AG04449 (cell line): ENCODE results near the gene LZTR1.

Source experiments
- CTCF ChIA-PET: fragments of 350-600 bp; formaldehyde crosslinking; extraction: SDS; loops from one replicate; lab custom pipeline; 2021; ENCODE audit warnings: antibody characterized with exemption; lab: Yijun Ruan, JAX
- POLR2A ChIA-PET: fragments of 400-600, 350-600 bp; formaldehyde crosslinking; extraction: SDS; loops from one replicate; lab custom pipeline; 2020; ENCODE audit warnings: antibody characterized with exemption, inconsistent platforms; lab: Yijun Ruan, JAX
- DNase-seq: peaks from one replicate; pipeline ENCODE4 v3.0.0-alpha.2; 2010; ENCODE audit warnings: low read depth, low spot score
- H3K4me3 ChIP-seq: 2 replicates; pipeline ENCODE4 v1.5.1; 2011; ENCODE audit warnings: low read depth, mild to moderate bottlenecking, control low read depth, low read length
- TF ChIP-seq, protein P1 (sequence below): IDR thresholded peaks from one replicate; pipeline ENCODE4 v1.5.1; 2011; ENCODE audit warnings: mild to moderate bottlenecking, moderate library complexity, low read length, control low read depth, inconsistent platforms; ENCODE audit not compliant: insufficient read depth; ENCODE audit errors: missing control alignments

LZTR1 gene

DNA sequence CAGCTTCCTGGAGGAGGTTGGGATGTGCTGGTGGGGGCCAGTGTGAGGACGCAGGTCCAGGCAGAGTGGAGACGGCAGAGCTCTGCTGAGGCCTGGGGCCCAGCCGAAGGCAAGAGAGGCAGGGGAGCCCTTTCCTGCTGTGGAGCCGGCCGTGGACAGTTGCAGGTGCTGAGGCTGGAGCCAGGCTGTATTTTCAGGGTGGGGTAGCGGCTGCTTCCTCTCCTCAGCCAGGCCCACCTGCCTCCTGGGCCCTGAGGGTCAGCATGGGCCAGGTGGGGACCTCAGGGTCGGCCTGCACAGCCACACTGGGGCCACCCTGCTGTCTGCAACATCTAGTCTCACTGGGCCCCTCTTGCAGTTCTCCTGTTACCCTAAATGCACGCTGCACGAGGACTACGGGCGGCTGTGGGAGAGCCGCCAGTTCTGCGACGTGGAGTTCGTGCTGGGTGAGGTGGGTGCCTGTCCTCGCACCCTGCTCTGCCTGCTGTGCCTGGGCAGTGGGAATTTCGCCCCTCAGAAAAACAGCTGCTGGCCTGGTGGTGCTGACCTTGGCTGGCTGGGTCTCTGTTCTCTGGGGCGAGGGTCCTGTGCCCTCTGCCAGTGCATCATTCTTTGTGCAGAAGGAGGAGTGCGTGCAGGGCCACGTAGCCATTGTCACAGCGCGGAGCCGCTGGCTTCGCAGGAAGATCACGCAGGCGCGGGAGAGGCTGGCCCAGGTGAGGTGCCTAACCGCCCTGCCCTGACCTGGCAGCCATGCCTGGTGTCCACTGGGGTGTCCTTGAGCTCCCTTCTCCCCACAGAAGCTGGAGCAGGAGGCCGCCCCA is 11.4 kb downstream of the LZTR1 start:
- ChIA-PET POLR2A (interaction anchor here (2.3 kb wide), 1 partner anchor 9 kb away, joined by 7 read pairs; the partner anchor contains the start of gene THAP7), CTCF (interaction anchor here (0.8 kb wide), 1 partner anchor 11 kb away, joined by 3 read pairs; the partner anchor contains the start of gene LZTR1)
- TF ChIP-seq, protein P1, sequence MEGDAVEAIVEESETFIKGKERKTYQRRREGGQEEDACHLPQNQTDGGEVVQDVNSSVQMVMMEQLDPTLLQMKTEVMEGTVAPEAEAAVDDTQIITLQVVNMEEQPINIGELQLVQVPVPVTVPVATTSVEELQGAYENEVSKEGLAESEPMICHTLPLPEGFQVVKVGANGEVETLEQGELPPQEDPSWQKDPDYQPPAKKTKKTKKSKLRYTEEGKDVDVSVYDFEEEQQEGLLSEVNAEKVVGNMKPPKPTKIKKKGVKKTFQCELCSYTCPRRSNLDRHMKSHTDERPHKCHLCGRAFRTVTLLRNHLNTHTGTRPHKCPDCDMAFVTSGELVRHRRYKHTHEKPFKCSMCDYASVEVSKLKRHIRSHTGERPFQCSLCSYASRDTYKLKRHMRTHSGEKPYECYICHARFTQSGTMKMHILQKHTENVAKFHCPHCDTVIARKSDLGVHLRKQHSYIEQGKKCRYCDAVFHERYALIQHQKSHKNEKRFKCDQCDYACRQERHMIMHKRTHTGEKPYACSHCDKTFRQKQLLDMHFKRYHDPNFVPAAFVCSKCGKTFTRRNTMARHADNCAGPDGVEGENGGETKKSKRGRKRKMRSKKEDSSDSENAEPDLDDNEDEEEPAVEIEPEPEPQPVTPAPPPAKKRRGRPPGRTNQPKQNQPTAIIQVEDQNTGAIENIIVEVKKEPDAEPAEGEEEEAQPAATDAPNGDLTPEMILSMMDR, result no peak
- H3K4me3 ChIP-seq, result no peak overlapping the region
- DNase-seq, result no peak

DNA sequence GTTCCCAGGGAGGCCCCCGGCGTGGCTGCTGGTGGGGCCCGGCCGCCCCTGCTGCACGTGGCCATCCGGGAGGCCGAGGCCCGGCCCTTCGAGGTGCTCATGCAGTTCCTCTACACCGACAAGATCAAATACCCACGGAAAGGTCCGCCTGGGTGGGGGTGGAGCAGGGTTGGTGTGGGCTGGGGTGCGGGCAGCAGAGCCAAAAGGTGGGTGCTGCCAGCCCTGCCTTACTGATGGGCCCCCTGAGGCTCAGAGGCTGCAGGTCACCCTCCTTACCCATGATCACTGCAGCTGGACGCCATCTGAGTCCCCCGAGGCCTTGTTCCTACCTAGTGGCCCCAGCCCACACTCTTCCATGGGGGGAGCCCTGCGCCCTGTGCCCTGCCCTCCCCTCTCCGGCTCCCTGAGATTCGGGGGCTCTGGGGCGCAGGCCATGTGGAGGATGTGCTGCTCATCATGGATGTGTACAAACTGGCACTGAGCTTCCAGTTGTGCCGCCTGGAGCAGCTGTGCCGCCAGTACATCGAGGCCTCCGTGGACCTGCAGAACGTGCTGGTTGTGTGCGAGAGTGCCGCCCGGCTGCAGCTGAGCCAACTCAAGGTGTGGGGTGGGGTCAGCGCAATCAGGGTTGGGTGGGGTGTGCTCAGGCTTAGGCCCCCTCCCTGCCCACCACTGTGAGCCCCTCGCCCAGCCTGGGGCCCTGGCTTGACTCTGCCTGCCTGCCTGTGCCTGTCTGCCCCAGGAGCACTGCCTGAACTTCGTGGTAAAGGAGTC is 12.2 kb downstream of the LZTR1 start:
- TF ChIP-seq, protein P1, result no peak
- no peak overlapping the region for H3K4me3 ChIP-seq
- no peak for DNase-seq
- ChIA-PET CTCF (interaction anchor here (0.8 to 2.0 kb wide), 2 partner anchors 12 to 108 kb away, joined by 3 to 5 read pairs; partner anchors contain the start of gene LZTR1), POLR2A (no interaction called here)

DNA sequence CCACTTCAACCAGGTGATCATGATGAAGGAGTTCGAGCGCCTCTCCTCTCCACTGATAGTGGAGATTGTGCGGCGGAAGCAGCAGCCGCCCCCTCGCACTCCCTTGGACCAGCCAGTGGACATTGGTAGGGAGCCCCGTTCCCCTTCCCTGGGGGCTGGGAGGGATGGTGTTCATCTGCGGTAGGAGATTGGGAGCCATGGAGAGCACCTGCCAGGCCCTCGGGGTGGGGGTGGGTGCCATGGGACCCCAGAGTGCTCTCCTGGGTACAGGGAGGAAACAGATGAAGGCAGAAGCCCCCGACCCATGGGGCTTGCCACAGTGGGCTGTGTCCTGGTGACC is 12.8 kb downstream of the LZTR1 start:
- POLR2A ChIA-PET, result no interaction called here
- CTCF ChIA-PET, result interaction anchor here (2.0 kb wide), 1 partner anchor 109 kb away, joined by 5 read pairs; no protein-coding TSS in a partner anchor
- H3K4me3 ChIP-seq, result no peak overlapping the region
- no peak for DNase-seq
- TF ChIP-seq, protein P1, result no peak

DNA sequence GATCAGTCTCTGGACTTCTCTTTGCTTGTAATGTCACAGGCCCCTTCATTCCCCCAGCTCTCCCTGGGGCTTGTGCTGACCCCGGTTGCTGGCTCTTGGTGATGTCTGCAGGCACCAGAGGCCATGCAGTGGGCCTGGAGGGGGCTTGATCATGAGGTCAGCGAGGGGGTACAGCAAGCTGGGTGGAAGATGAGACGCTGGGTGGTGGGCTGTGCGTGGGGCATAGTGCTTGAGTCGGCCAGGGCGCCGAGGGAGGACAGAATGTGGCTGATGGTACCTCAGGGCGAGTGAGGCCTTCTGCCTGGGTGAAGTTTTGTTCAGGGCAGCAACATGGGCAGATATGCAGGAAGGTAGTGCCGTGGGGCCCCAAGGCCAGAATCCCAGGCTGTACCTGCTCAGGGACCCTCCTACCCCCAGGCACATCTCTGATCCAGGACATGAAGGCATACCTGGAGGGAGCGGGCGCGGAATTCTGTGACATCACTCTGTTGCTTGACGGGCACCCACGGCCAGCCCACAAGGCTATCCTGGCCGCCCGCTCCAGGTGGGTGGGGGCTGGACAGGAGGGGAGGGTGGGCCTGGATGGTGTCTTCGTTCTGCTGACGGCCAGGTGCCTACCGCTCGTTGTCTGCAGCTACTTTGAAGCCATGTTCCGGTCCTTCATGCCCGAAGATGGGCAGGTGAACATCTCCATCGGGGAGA is 13.4 kb downstream of the LZTR1 start:
- no peak overlapping the region for H3K4me3 ChIP-seq
- POLR2A ChIA-PET, result no interaction called here
- TF ChIP-seq, protein P1, result no peak
- DNase-seq, result no peak
- CTCF ChIA-PET, result interaction anchor here (2.0 kb wide), 1 partner anchor 110 kb away, joined by 5 read pairs; no protein-coding TSS in a partner anchor

DNA sequence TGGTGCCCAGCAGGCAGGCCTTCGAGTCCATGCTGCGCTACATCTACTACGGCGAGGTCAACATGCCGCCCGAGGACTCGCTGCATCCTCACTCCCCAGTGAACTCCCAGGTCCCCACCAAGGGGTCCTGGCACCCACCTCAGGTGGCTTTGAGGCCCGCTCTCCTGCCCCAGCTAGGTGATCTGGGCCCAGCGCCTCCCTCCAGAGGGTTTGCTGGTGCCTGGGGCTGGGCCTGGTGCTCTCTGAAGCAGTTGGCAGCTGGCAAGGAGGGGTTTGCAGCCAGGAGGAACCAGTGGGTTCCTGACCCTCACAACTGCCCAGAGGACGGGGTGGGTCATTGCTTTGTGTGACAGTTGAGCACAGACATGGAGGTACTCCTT is 13.9 kb downstream of the LZTR1 start:
- H3K4me3 ChIP-seq, result no peak overlapping the region
- ChIA-PET POLR2A (no interaction called here), CTCF (interaction anchor here (2.0 kb wide), 1 partner anchor 110 kb away, joined by 5 read pairs; no protein-coding TSS in a partner anchor)
- DNase-seq, result no peak
- TF ChIP-seq, protein P1, result no peak
